ENCODE measurements around the gene WWOX. TPM values are rescaled to one million over a fixed set of nuclear protein-coding genes. Genes with fewer than 3 reads are reported as not detected.

The WWOX gene
- total and polyA plus RNA-seq, 2 of the 4 experiments (the other 2 are of a cell fraction): 2.7 to 5.4 TPM

GRCh38 chr16:79171504-79171903 is 1072.0 kb downstream of the WWOX start:
- ChIA-PET POLR2A (ENCODE audit: unreplicated experiment) (no interaction called here), CTCF (no interaction called here)
- Histone ChIP-seq H3K27ac (ENCODE audit: insufficient read depth, low read length) (no peak overlapping the region), H2BK15ac (ENCODE audit: low read depth, low read length) (no peak overlapping the region), H4K20me1 (ENCODE audit: insufficient read depth, low read length) (no peaks in the 10 kb centered on the region), H3K4me3 (ENCODE audit: insufficient read depth, low read depth, low read length) (no peak overlapping the region), H3K36me3 (ENCODE audit: control insufficient read depth, insufficient read depth, low read length) (no peaks in the 10 kb centered on the region), H3K27me3 (ENCODE audit: control insufficient read depth, insufficient read depth, low read length) (no peaks in the 10 kb centered on the region), H3K9me1 (ENCODE audit: insufficient read depth, low read length) (no peaks in the 10 kb centered on the region), H2BK20ac (ENCODE audit: low read depth, low read length) (no peak overlapping the region), H2AFZ (replicated peaks; ENCODE audit: low read length, poor library complexity) (no peak overlapping the region), H3K56ac (ENCODE audit: extremely low read depth, insufficient read depth, low read length) (no peak overlapping the region), H2BK5ac (ENCODE audit: low read depth, low read length, poor library complexity, severe bottlenecking) (no peak overlapping the region), H3K4ac (ENCODE audit: low read depth, low read length) (no peak overlapping the region), H3K4me2 (ENCODE audit: low read depth, low read length) (no peak overlapping the region), H3K9me3 (ENCODE audit: control insufficient read depth, insufficient read depth, low read length) (peaks cover 38% of the 10 kb centered on the region), H3K9ac (ENCODE audit: low read depth, low read length) (no peak overlapping the region), H3K4me1 (ENCODE audit: control insufficient read depth, insufficient read depth, low read length) (no peaks in the 10 kb centered on the region), H3K23ac (ENCODE audit: low read depth, low read length) (no peak overlapping the region), H3K14ac (replicated peaks; ENCODE audit: low read depth, low read length) (no peak overlapping the region), H4K5ac (ENCODE audit: low read depth, low read length) (no peak overlapping the region), H2BK120ac (ENCODE audit: low read depth, low read length) (no peak overlapping the region), H3K18ac (ENCODE audit: low read depth, low read length) (no peak overlapping the region), H4K8ac (ENCODE audit: low read depth in 2 of 2, low read length in 2 of 2) (no peak overlapping the region), H2AK9ac (replicated peaks; ENCODE audit: low read depth, low read length, poor library complexity) (no peak overlapping the region), H2AK5ac (ENCODE audit: low read depth, low read length) (no peak overlapping the region), H3K79me1 (ENCODE audit: low read depth in 1 of 2, low read length in 2 of 2) (no peaks in the 10 kb centered on the region), H4K91ac (ENCODE audit: insufficient read depth, low read depth, low read length) (no peak overlapping the region)
- ATAC-seq (ENCODE audit: low read depth): no peak
- no peak for DNase-seq
- in situ Hi-C loops (cut with MboI; ENCODE audit: low sequenced_read_pairs): no loop called here
- intact Hi-C loops (cut with micrococcal nuclease): no loop called here
- no CpG with 5 or more reads among the region's 4 CpGs for WGBS, 2 experiments (ENCODE audit: extremely low coverage in 2 of 2, insufficient read length in 1 of 2)
- dilution Hi-C loops (cut with HindIII; ENCODE audit: low sequenced_read_pairs, unreplicated experiment): no loop called here
- no TSS peak for BruUV-seq (replicated peaks)
- TF ChIP-seq FOS (IDR thresholded peaks at IDR 0.05; ENCODE audit: low read depth, low read length) (no peak), SMC3 (IDR thresholded peaks at IDR 0.05; ENCODE audit: low read depth, low read length) (no peak), USF2 (IDR thresholded peaks at IDR 0.05; ENCODE audit: low read depth, low read length) (no peak), RFX5 (IDR thresholded peaks at IDR 0.05; ENCODE audit: low read depth, low read length) (no peak), BHLHE40 (IDR thresholded peaks at IDR 0.05; ENCODE audit: low read depth, low read length) (no peak), MAFK (IDR thresholded peaks at IDR 0.05; ENCODE audit: low read depth, low read length) (no peak), MXI1 (IDR thresholded peaks at IDR 0.05; ENCODE audit: borderline replicate concordance, low read depth, low read length) (no peak), CEBPB (IDR thresholded peaks at IDR 0.05; ENCODE audit: low read depth, low read length) (no peak), CHD1 (IDR thresholded peaks at IDR 0.05; ENCODE audit: low read depth, low read length) (no peak)
- TF ChIP-seq, protein P1, sequence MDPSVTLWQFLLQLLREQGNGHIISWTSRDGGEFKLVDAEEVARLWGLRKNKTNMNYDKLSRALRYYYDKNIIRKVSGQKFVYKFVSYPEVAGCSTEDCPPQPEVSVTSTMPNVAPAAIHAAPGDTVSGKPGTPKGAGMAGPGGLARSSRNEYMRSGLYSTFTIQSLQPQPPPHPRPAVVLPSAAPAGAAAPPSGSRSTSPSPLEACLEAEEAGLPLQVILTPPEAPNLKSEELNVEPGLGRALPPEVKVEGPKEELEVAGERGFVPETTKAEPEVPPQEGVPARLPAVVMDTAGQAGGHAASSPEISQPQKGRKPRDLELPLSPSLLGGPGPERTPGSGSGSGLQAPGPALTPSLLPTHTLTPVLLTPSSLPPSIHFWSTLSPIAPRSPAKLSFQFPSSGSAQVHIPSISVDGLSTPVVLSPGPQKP (IDR thresholded peaks at IDR 0.05; ENCODE audit: borderline replicate concordance, low read depth, low read length): no peak
- TF ChIP-seq, protein P2, sequence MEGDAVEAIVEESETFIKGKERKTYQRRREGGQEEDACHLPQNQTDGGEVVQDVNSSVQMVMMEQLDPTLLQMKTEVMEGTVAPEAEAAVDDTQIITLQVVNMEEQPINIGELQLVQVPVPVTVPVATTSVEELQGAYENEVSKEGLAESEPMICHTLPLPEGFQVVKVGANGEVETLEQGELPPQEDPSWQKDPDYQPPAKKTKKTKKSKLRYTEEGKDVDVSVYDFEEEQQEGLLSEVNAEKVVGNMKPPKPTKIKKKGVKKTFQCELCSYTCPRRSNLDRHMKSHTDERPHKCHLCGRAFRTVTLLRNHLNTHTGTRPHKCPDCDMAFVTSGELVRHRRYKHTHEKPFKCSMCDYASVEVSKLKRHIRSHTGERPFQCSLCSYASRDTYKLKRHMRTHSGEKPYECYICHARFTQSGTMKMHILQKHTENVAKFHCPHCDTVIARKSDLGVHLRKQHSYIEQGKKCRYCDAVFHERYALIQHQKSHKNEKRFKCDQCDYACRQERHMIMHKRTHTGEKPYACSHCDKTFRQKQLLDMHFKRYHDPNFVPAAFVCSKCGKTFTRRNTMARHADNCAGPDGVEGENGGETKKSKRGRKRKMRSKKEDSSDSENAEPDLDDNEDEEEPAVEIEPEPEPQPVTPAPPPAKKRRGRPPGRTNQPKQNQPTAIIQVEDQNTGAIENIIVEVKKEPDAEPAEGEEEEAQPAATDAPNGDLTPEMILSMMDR (conservative IDR thresholded peaks at IDR 0.05; ENCODE audit: low read depth, low read length): no peak
